Endothelial cell of umbilical vein (primary cell): ENCODE data around the gene ZFP42.

Experiments
- EZH2 ChIP-seq: IDR thresholded peaks from 2 replicates; pipeline ENCODE4 v1.6.1; 2012; ENCODE audit warnings: borderline replicate concordance, low read depth, mild to moderate bottlenecking, moderate library complexity, low read length, inconsistent platforms; ENCODE audit not compliant: severe bottlenecking
- GATA2 ChIP-seq: IDR thresholded peaks from 2 replicates; pipeline ENCODE4 v1.7.0; 2011; ENCODE audit warnings: low read depth, mild to moderate bottlenecking, moderate library complexity, mixed read lengths, low read length; ENCODE audit not compliant: insufficient read length, insufficient read depth
- POLR2AphosphoS5 ChIP-seq: IDR thresholded peaks from 2 replicates; pipeline ENCODE4 v1.6.1; 2012; ENCODE audit warnings: low read depth, mild to moderate bottlenecking, control low read depth, low read length, moderate library complexity; ENCODE audit not compliant: insufficient read depth

GRCh38 chr4:188018262-188018661 lies 22.7 kb downstream of the ZFP42 start:
- no peak for TF ChIP-seq GATA2
- no peak for TF ChIP-seq EZH2
- TF ChIP-seq POLR2AphosphoS5: no peak
